Thoracic aorta (tissue), 2 donors: ENCODE data around the gene SPCS3. TPM values are rescaled to one million over a fixed set of nuclear protein-coding genes. Genes with fewer than 3 reads are reported as not detected.

Source experiments
- ATAC-seq: fragments of 150-250 bp; one replicate; pipeline ENCODE4 v1.8.0; 2017; ENCODE audit warnings: low read depth; ENCODE audit not compliant: insufficient number of reproducible peaks, low FRiP score
- DNase-seq: peaks from one replicate; pipeline ENCODE4 v3.0.0-alpha.2; 2020; ENCODE audit warnings: low spot score
- H3K27ac ChIP-seq, 2 donors: fragments of 200-600 bp; sonication (generic); 1 replicate in 1 of 2; 2 replicates in 1 of 2; pipeline ENCODE4 v1.5.1; 2016; ENCODE audit warnings: mild to moderate bottlenecking in 2 of 2, moderate library complexity in 2 of 2
- H3K27me3 ChIP-seq: fragments of 200-600 bp; sonication (generic); replicated peaks from 2 replicates; pipeline ENCODE4 v1.6.0; 2016; ENCODE audit warnings: mild to moderate bottlenecking; ENCODE audit not compliant: insufficient read depth
- H3K36me3 ChIP-seq: fragments of 200-600 bp; sonication (generic); one replicate; pipeline ENCODE4 v1.5.1; 2016
- H3K4me1 ChIP-seq, 2 donors: fragments of 200-600 bp; sonication (generic); 1 replicate in 1 of 2; 2 replicates in 1 of 2; pipeline versions ENCODE4 v1.5.1 to v1.6.0; 2016; ENCODE audit warnings: low read depth in 2 of 2, mild to moderate bottlenecking in 1 of 2; ENCODE audit not compliant: control insufficient read depth in 1 of 2
- H3K4me3 ChIP-seq: fragments of 200-600 bp; sonication (generic); 2 replicates; pipeline ENCODE4 v1.5.1; 2016; ENCODE audit warnings: mild to moderate bottlenecking
- H3K9me3 ChIP-seq: fragments of 200-600 bp; sonication (generic); 2 replicates; pipeline ENCODE4 v1.5.1; 2016
- CTCF ChIP-seq: fragments of 200-600 bp; sonication (generic); IDR thresholded peaks from one replicate; pipeline ENCODE4 v1.5.1; 2019; ENCODE audit warnings: antibody characterized with exemption
- total RNA-seq, 2 donors: library from RNA; depleted of rRNA; stranded (reverse); fragments of >200 nt; gene quantifications; one replicate each; pipeline versions ENCODE4 v1.1.0 to v1.2.3, GENCODE V29; 2016

Gene SPCS3
- total RNA-seq = 10 to 100 TPM; 74.1 to 88.4 TPM

- no peak for TF ChIP-seq CTCF
- ATAC-seq = peak; percentile 92
- Histone ChIP-seq H3K9me3 (no peaks in the 10 kb centered on the region), H3K36me3 (no peaks in the 10 kb centered on the region), H3K4me3 (peak within 1 kb of the TSS; percentile 92), H3K4me1 (peaks cover 23 to 32% of the 10 kb centered on the region in 2 donors), H3K27me3 (no peaks in the 10 kb centered on the region), H3K27ac (peak within 1 kb of the TSS; percentile 97 to 99)
- DNase-seq = peak; percentile 86
These were observed at the start of gene SPCS3 for GRCh38 chr4:176319704-176320339. Gene SPCS3, plus strand, starts transcription at chr4:176319966. Its CDS starts 111 bp downstream, at chr4:176320077.

- no peak for TF ChIP-seq CTCF
These were observed 49.1 kb upstream of the SPCS3 start for GRCh38 chr4:176270669-176271068.

GRCh38 chr4:176271749-176272148, 48.0 kb upstream of the SPCS3 start:
- peaks cover 0 to 8% of the 10 kb centered on the region in 2 donors for H3K4me1 ChIP-seq
- H3K27ac ChIP-seq = no peak overlapping the region
- H3K36me3 ChIP-seq = no peaks in the 10 kb centered on the region
- DNase-seq = no peak
- no peak overlapping the region for H3K4me3 ChIP-seq
- no peak for ATAC-seq
- no peaks in the 10 kb centered on the region for H3K9me3 ChIP-seq
- TF ChIP-seq CTCF = no peak
- H3K27me3 ChIP-seq = no peaks in the 10 kb centered on the region

More at GRCh38 chr4:176270669-176271068, 49.1 kb upstream of the SPCS3 start:
- H3K9me3 ChIP-seq = no peaks in the 10 kb centered on the region
- no peaks in the 10 kb centered on the region for H3K36me3 ChIP-seq
- peaks cover 0 to 8% of the 10 kb centered on the region in 2 donors for H3K4me1 ChIP-seq
- DNase-seq (no peak), ATAC-seq (no peak)
- no peaks in the 10 kb centered on the region for H3K27me3 ChIP-seq
- no peak overlapping the region for H3K4me3 ChIP-seq
- H3K27ac ChIP-seq = no peak overlapping the region

GRCh38 chr4:176272799-176273198, 47.0 kb upstream of the SPCS3 start:
- no peak for TF ChIP-seq CTCF
- DNase-seq = no peak
- no peak overlapping the region for H3K27ac ChIP-seq
- peaks cover 0 to 14% of the 10 kb centered on the region in 2 donors for H3K4me1 ChIP-seq
- H3K27me3 ChIP-seq = no peaks in the 10 kb centered on the region
- H3K9me3 ChIP-seq = no peaks in the 10 kb centered on the region
- no peaks in the 10 kb centered on the region for H3K36me3 ChIP-seq
- no peak for ATAC-seq
- no peak overlapping the region for H3K4me3 ChIP-seq

GRCh38 chr4:176273736-176274135, 46.0 kb upstream of the SPCS3 start:
- no peak overlapping the region for H3K4me3 ChIP-seq
- TF ChIP-seq CTCF = no peak
- H3K27me3 ChIP-seq = no peaks in the 10 kb centered on the region
- no peak overlapping the region for H3K27ac ChIP-seq
- no peaks in the 10 kb centered on the region for H3K9me3 ChIP-seq
- ATAC-seq (no peak), DNase-seq (no peak)
- peaks cover 0 to 14% of the 10 kb centered on the region in 2 donors for H3K4me1 ChIP-seq
- no peaks in the 10 kb centered on the region for H3K36me3 ChIP-seq
